Osteoblast (primary cell): ENCODE results near the gene PON3. TPM values are rescaled to one million over a fixed set of nuclear protein-coding genes. Genes with fewer than 3 reads are reported as not detected.

ENCODE experiments used
- DNase-seq: peaks from one replicate; pipeline ENCODE4 v3.0.0; 2011; ENCODE audit warnings: low spot score, mixed read lengths; ENCODE audit not compliant: insufficient read length; ENCODE audit errors: missing footprints
- H2AFZ ChIP-seq: 2 replicates; pipeline ENCODE4 v1.6.0; 2011; ENCODE audit warnings: mild to moderate bottlenecking, low read length
- H3K27ac ChIP-seq: 2 replicates; pipeline ENCODE4 v1.5.1; 2011; ENCODE audit warnings: mild to moderate bottlenecking, low read depth, low read length, moderate library complexity
- H3K27me3 ChIP-seq: 2 replicates; pipeline ENCODE4 v1.6.0; 2012; ENCODE audit warnings: mild to moderate bottlenecking, control low read depth, inconsistent platforms, low read length, moderate library complexity; ENCODE audit not compliant: insufficient read depth
- H3K36me3 ChIP-seq: 2 replicates; pipeline ENCODE4 v1.5.1; 2011; ENCODE audit warnings: mild to moderate bottlenecking, low read length, control low read depth, moderate library complexity; ENCODE audit not compliant: insufficient read depth
- H3K4me1 ChIP-seq: 2 replicates; pipeline ENCODE4 v1.5.1; 2011; ENCODE audit warnings: mild to moderate bottlenecking, low read length, control low read depth, moderate library complexity; ENCODE audit not compliant: insufficient read depth
- H3K4me2 ChIP-seq: 2 replicates; pipeline ENCODE4 v1.6.0; 2011; ENCODE audit warnings: mild to moderate bottlenecking, low read length; ENCODE audit not compliant: insufficient read depth
- H3K4me3 ChIP-seq: fragments of 200-600 bp; sonication (generic); 3 replicates; pipeline ENCODE4 v1.5.1; 2012; ENCODE audit warnings: mild to moderate bottlenecking, low read length, inconsistent platforms; ENCODE audit not compliant: insufficient read depth
- H3K79me2 ChIP-seq: 2 replicates; pipeline ENCODE4 v1.6.0; 2012; ENCODE audit warnings: mild to moderate bottlenecking, low read length, control low read depth, inconsistent platforms; ENCODE audit not compliant: insufficient read depth
- H3K9me3 ChIP-seq: 2 replicates; pipeline ENCODE4 v1.5.1; 2011; ENCODE audit warnings: low read depth, low read length, control low read depth
- H4K20me1 ChIP-seq: 2 replicates; pipeline ENCODE4 v1.6.0; 2012; ENCODE audit warnings: mild to moderate bottlenecking, low read length, control low read depth; ENCODE audit not compliant: insufficient read depth
- total RNA-seq: library from RNA; depleted of rRNA; stranded (reverse); fragments of >200 nt; gene quantifications from 2 replicates; pipeline ENCODE4 v1.2.3, GENCODE V29; 2012
- TF ChIP-seq, protein P1 (sequence below): IDR thresholded peaks from 2 replicates; pipeline ENCODE4 v1.5.1; 2011; ENCODE audit warnings: mild to moderate bottlenecking, low read depth, low read length, moderate library complexity; ENCODE audit errors: extremely low read depth

Gene PON3
- total RNA-seq, 1 donor: 0.72 TPM

GRCh38 chr7:95433952-95434556 lies 37.9 kb upstream of the PON3 start:
- H3K36me3 ChIP-seq: no peaks in the 10 kb centered on the region
- H2AFZ ChIP-seq: peak overlapping the region; percentile 83
- peak overlapping the region; percentile 77 for H3K27ac ChIP-seq

DNA sequence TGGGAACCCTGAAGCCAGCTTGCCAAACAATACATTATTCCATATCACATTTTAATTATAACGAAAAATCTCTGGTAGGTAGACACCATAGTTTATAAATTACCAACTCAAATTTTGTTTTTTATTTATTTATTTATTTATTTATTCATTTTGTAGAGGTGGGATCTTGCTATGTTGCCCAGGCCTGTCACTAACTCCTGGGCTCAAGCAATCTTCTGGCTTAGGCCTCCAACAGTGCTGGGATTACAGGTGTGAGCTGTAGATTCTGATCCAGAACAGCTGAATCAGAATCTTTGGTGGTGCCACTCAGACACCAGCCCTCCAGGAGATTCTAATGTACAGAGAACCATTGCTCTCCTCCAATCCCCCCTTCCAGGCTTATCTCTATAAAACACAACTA lies 37.0 kb upstream of the PON3 start:
- TF ChIP-seq, protein P1, sequence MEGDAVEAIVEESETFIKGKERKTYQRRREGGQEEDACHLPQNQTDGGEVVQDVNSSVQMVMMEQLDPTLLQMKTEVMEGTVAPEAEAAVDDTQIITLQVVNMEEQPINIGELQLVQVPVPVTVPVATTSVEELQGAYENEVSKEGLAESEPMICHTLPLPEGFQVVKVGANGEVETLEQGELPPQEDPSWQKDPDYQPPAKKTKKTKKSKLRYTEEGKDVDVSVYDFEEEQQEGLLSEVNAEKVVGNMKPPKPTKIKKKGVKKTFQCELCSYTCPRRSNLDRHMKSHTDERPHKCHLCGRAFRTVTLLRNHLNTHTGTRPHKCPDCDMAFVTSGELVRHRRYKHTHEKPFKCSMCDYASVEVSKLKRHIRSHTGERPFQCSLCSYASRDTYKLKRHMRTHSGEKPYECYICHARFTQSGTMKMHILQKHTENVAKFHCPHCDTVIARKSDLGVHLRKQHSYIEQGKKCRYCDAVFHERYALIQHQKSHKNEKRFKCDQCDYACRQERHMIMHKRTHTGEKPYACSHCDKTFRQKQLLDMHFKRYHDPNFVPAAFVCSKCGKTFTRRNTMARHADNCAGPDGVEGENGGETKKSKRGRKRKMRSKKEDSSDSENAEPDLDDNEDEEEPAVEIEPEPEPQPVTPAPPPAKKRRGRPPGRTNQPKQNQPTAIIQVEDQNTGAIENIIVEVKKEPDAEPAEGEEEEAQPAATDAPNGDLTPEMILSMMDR: no peak
- H2AFZ ChIP-seq: no peak overlapping the region
- no peaks in the 10 kb centered on the region for H3K27me3 ChIP-seq
- H3K4me2 ChIP-seq: no peak overlapping the region
- no peaks in the 10 kb centered on the region for H4K20me1 ChIP-seq
- DNase-seq: no peak
- H3K4me3 ChIP-seq: no peak overlapping the region
- peaks cover 18% of the 10 kb centered on the region for H3K79me2 ChIP-seq
- no peaks in the 10 kb centered on the region for H3K36me3 ChIP-seq
- H3K4me1 ChIP-seq: no peaks in the 10 kb centered on the region
- no peaks in the 10 kb centered on the region for H3K9me3 ChIP-seq
- H3K27ac ChIP-seq: no peak overlapping the region

More at GRCh38 chr7:95433952-95434556, 37.9 kb upstream of the PON3 start:
- Histone ChIP-seq H3K4me3 (peak overlapping the region; percentile 88), H3K4me1 (no peaks in the 10 kb centered on the region), H3K27me3 (no peaks in the 10 kb centered on the region), H4K20me1 (no peaks in the 10 kb centered on the region), H3K79me2 (peaks cover 18% of the 10 kb centered on the region), H3K4me2 (peak overlapping the region; percentile 77), H3K9me3 (no peaks in the 10 kb centered on the region)
- TF ChIP-seq, protein P1: no peak
- DNase-seq: no peak

DNA sequence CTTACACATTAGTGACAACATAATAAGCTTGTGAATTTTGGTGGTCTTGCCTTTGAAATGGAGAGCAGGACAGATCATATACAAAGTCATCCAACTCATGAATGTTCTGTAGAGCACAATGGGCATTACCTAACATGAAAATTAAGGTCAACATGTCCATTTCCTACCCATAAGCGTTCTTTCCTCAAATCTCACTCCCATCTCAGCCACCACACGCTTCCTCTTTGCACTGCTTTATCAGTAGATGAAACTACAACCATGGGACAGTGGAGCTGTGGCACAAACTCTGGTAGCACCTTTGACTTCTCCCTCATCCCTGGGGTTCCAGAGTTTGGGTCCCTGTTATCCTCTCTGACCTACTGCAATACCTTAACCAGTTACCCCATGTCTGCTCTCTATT lies 36.4 kb upstream of the PON3 start:
- Histone ChIP-seq H3K4me2 (no peak overlapping the region), H2AFZ (no peak overlapping the region), H3K36me3 (no peaks in the 10 kb centered on the region), H3K4me3 (no peak overlapping the region), H4K20me1 (no peaks in the 10 kb centered on the region), H3K9me3 (no peaks in the 10 kb centered on the region), H3K27me3 (no peaks in the 10 kb centered on the region), H3K4me1 (no peaks in the 10 kb centered on the region), H3K79me2 (peaks cover 18% of the 10 kb centered on the region), H3K27ac (no peak overlapping the region)
- TF ChIP-seq, protein P1: no peak
- DNase-seq: no peak

DNA sequence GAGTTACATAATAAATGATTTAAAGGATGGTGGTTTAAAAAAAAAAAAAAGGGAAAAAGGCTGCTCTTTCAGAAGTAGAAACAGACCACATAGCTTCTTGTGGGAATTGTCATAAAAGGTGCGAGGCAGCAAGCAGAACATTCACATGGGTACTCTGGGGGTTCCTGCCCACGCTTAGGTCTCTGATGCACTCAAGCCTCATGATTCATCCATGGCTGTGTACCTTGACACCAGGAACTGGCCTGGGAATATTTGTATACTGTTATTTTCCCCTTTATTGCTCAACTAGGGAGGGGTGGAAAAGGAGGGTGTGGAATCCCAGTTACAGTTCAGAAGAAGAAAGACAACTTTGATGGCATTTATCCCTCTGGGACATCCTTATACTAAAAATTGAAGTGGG lies 34.7 kb upstream of the PON3 start:
- Histone ChIP-seq H3K4me1 (no peaks in the 10 kb centered on the region), H3K27me3 (no peaks in the 10 kb centered on the region), H3K27ac (peak overlapping the region; percentile 15), H3K9me3 (no peaks in the 10 kb centered on the region), H2AFZ (no peak overlapping the region), H3K4me2 (no peak overlapping the region), H3K4me3 (no peak overlapping the region), H4K20me1 (no peaks in the 10 kb centered on the region), H3K79me2 (peaks cover 18% of the 10 kb centered on the region), H3K36me3 (no peaks in the 10 kb centered on the region)
- DNase-seq: peak; percentile 6
- TF ChIP-seq, protein P1: no peak
